Measurements from ENCODE around the gene CCDC32. TPM values are rescaled to one million over a fixed set of nuclear protein-coding genes. Genes with fewer than 3 reads are reported as not detected.

The CCDC32 gene
- total and polyA plus RNA-seq, 2 donors (not counting 1 experiment from before 2014, with no cell fraction given): 14.5 to 20.7 TPM

DNA sequence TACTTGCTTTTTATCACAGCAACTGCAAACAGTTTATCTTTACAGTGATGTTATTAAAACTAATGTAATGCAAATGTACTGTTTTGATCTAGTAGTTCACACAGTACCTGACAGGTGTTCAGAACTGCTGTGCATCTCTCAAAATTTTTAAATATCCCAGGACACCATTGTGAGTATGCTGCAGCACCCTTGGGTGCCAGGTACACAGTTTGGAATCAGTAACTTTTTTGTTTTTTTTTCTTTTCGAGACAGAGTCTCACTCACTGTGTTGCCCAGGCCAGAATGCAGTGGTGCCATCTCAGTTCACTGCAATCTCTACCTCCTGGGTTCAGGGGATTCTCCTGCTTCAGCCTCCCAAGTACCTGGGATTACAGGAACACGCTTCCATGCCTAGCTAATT lies 32.2 kb upstream of the CCDC32 start:
- no peak for DNase-seq (ENCODE audit: low read depth in 2 of 2)

DNA sequence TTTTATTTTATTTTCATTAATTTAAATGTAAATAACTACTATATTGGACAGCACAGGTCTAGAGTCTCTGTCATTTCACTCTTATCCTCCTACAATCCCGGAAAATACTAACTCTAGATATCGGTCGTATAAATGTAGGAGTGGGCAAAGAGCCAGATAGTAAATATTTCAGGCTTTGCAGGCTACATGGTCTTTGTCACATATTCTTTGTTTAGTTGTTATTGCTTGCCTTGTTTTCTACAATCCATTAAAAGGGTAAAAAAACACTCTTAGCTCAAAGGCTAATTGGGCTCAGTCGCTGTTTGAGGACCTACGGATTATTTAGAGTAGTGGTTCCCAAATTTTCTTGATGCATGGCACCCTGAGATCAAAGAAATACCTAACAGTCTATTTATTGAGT lies 30.9 kb upstream of the CCDC32 start:
- no peaks in the 10 kb centered on the region for H3K4me1 ChIP-seq (ENCODE audit: control insufficient read depth, extremely low read depth, insufficient read depth, low read length)
- no peaks in the 10 kb centered on the region for H3K36me3 ChIP-seq (ENCODE audit: control insufficient read depth, insufficient read depth, low read length)
- H2AFZ ChIP-seq (ENCODE audit: low read length): peak overlapping the region; percentile 42
- no peak for DNase-seq (ENCODE audit: low read depth in 2 of 2)
- TF ChIP-seq, protein P1, sequence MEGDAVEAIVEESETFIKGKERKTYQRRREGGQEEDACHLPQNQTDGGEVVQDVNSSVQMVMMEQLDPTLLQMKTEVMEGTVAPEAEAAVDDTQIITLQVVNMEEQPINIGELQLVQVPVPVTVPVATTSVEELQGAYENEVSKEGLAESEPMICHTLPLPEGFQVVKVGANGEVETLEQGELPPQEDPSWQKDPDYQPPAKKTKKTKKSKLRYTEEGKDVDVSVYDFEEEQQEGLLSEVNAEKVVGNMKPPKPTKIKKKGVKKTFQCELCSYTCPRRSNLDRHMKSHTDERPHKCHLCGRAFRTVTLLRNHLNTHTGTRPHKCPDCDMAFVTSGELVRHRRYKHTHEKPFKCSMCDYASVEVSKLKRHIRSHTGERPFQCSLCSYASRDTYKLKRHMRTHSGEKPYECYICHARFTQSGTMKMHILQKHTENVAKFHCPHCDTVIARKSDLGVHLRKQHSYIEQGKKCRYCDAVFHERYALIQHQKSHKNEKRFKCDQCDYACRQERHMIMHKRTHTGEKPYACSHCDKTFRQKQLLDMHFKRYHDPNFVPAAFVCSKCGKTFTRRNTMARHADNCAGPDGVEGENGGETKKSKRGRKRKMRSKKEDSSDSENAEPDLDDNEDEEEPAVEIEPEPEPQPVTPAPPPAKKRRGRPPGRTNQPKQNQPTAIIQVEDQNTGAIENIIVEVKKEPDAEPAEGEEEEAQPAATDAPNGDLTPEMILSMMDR (conservative IDR thresholded peaks at IDR 0.05 in 1 of 2, IDR thresholded peaks at IDR 0.05 in 1 of 2; ENCODE audit: low read depth in 1 of 2, low read length in 2 of 2): no peak
- TF ChIP-seq EZH2 (IDR thresholded peaks at IDR 0.05; ENCODE audit: low read length, missing control alignments): no peak
- no peak overlapping the region for H3K27ac ChIP-seq (ENCODE audit: insufficient read depth, low read length)
- H3K27me3 ChIP-seq (ENCODE audit: control insufficient read depth, insufficient read depth, low read length): no peaks in the 10 kb centered on the region
- peak overlapping the region; percentile 91 for H3K4me2 ChIP-seq (ENCODE audit: extremely low read depth, insufficient read depth, low read length)
- no peaks in the 10 kb centered on the region for H3K9me3 ChIP-seq (ENCODE audit: control insufficient read depth, insufficient read depth, low read depth, low read length)
- H3K9ac ChIP-seq (ENCODE audit: insufficient read depth, low read length): no peak overlapping the region
- H3K4me3 ChIP-seq (replicated peaks in 1 of 4; ENCODE audit: control extremely low read depth in 1 of 4, insufficient read depth in 1 of 4, low read depth in 3 of 4, low read length in 4 of 4): peak overlapping the region; percentile 21 to 99 (median 86)
- H4K20me1 ChIP-seq (ENCODE audit: control insufficient read depth, extremely low read depth, insufficient read depth, low read length): no peaks in the 10 kb centered on the region
- peaks cover 56% of the 10 kb centered on the region for H3K79me2 ChIP-seq (ENCODE audit: control insufficient read depth, insufficient read depth, low read length)

More for the DNA sequence above, 32.2 kb upstream of the CCDC32 start:
- Histone ChIP-seq H3K36me3 (ENCODE audit: control insufficient read depth, insufficient read depth, low read length) (no peaks in the 10 kb centered on the region), H3K9me3 (ENCODE audit: control insufficient read depth, insufficient read depth, low read depth, low read length) (no peaks in the 10 kb centered on the region), H3K4me3 (replicated peaks in 1 of 4; ENCODE audit: control extremely low read depth in 1 of 4, insufficient read depth in 1 of 4, low read depth in 3 of 4, low read length in 4 of 4) (no peak overlapping the region), H3K9ac (ENCODE audit: insufficient read depth, low read length) (no peak overlapping the region), H3K27ac (ENCODE audit: insufficient read depth, low read length) (no peak overlapping the region), H3K79me2 (ENCODE audit: control insufficient read depth, insufficient read depth, low read length) (peaks cover 61% of the 10 kb centered on the region), H3K4me1 (ENCODE audit: control insufficient read depth, extremely low read depth, insufficient read depth, low read length) (no peaks in the 10 kb centered on the region), H3K4me2 (ENCODE audit: extremely low read depth, insufficient read depth, low read length) (no peak overlapping the region), H2AFZ (ENCODE audit: low read length) (peak overlapping the region; percentile 16), H4K20me1 (ENCODE audit: control insufficient read depth, extremely low read depth, insufficient read depth, low read length) (no peaks in the 10 kb centered on the region), H3K27me3 (ENCODE audit: control insufficient read depth, insufficient read depth, low read length) (no peaks in the 10 kb centered on the region)
- TF ChIP-seq, protein P1 (conservative IDR thresholded peaks at IDR 0.05 in 1 of 2, IDR thresholded peaks at IDR 0.05 in 1 of 2; ENCODE audit: low read depth in 1 of 2, low read length in 2 of 2): no peak
- TF ChIP-seq EZH2 (IDR thresholded peaks at IDR 0.05; ENCODE audit: low read length, missing control alignments): no peak

DNA sequence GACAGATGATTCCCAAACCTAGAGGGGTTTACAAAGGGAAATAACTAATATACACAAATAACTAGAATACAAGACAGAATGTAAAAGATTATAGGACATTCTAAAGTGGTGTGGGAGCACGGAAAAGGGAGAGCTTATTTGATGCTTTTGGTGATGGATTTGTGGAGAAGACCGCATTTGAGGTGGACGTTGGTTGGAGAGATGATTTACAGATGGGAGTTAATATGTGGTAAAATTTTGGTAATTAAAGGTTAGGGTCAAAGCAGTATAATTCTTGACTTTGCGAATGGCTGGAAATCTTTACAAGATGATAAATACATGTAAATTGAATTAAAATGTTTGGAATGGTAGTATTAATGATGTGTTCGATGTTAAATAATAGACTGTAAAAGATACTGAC lies 30.4 kb upstream of the CCDC32 start:
- TF ChIP-seq, protein P1 (conservative IDR thresholded peaks at IDR 0.05 in 1 of 2, IDR thresholded peaks at IDR 0.05 in 1 of 2; ENCODE audit: low read depth in 1 of 2, low read length in 2 of 2): no peak
- no peak for TF ChIP-seq EZH2 (IDR thresholded peaks at IDR 0.05; ENCODE audit: low read length, missing control alignments)
- Histone ChIP-seq H2AFZ (ENCODE audit: low read length) (peak overlapping the region; percentile 86), H3K4me3 (replicated peaks in 1 of 4; ENCODE audit: control extremely low read depth in 1 of 4, insufficient read depth in 1 of 4, low read depth in 3 of 4, low read length in 4 of 4) (peak overlapping the region; percentile 74 to 99 (median 92)), H3K9me3 (ENCODE audit: control insufficient read depth, insufficient read depth, low read depth, low read length) (no peaks in the 10 kb centered on the region), H3K27ac (ENCODE audit: insufficient read depth, low read length) (no peak overlapping the region), H3K36me3 (ENCODE audit: control insufficient read depth, insufficient read depth, low read length) (no peaks in the 10 kb centered on the region), H3K4me1 (ENCODE audit: control insufficient read depth, extremely low read depth, insufficient read depth, low read length) (no peaks in the 10 kb centered on the region), H3K4me2 (ENCODE audit: extremely low read depth, insufficient read depth, low read length) (peak overlapping the region; percentile 91), H3K9ac (ENCODE audit: insufficient read depth, low read length) (no peak overlapping the region), H3K27me3 (ENCODE audit: control insufficient read depth, insufficient read depth, low read length) (no peaks in the 10 kb centered on the region), H3K79me2 (ENCODE audit: control insufficient read depth, insufficient read depth, low read length) (peaks cover 51% of the 10 kb centered on the region), H4K20me1 (ENCODE audit: control insufficient read depth, extremely low read depth, insufficient read depth, low read length) (no peaks in the 10 kb centered on the region)
- DNase-seq (ENCODE audit: low read depth in 2 of 2): no peak
